ENCODE data around the gene PTCD2. TPM values are rescaled to one million over a fixed set of nuclear protein-coding genes. Genes with fewer than 3 reads are reported as not detected.

PTCD2 gene
- total and polyA plus RNA-seq, 9 of the 15 experiments (the other 6 are each of a cell fraction or from before 2014, with no cell fraction given), result 11.9 to 28.5 (median 18.6) TPM

GRCh38 chr5:72307968-72308852, 12.0 kb upstream of the PTCD2 start (continued):
- TF ChIP-seq TRIM25 (IDR thresholded peaks at IDR 0.05; ENCODE audit: borderline replicate concordance), result no peak
- peak; percentile 93 for TF ChIP-seq EP400 (IDR thresholded peaks at IDR 0.05)
- TF ChIP-seq ZNF143 (CRISPR knock-in tag; IDR thresholded peaks at IDR 0.05), result peak; percentile 60; the same call in 1 of the 2 replicates
- TF ChIP-seq TGIF2 (CRISPR knock-in tag; IDR thresholded peaks at IDR 0.05), result peak; percentile 55
- TF ChIP-seq ASH1L (IDR thresholded peaks at IDR 0.05; ENCODE audit: borderline replicate concordance, low read depth, partially characterized antibody), result peak; percentile 63
- no peak for TF ChIP-seq TCF7L2 (IDR thresholded peaks at IDR 0.05; ENCODE audit: low read depth, low read length)
- TF ChIP-seq CSDE1 (IDR thresholded peaks at IDR 0.05), result no peak; a peak in 1 of 4 replicates
- 0 out of 2 replicates have a peak, but pooled peaks have one; percentile 7 for TF ChIP-seq ZNF24 (IDR thresholded peaks at IDR 0.05)
- peak; percentile 85 for TF ChIP-seq NKRF (IDR thresholded peaks at IDR 0.05; ENCODE audit: borderline replicate concordance)
- TF ChIP-seq PHF8 (IDR thresholded peaks at IDR 0.05; ENCODE audit: borderline replicate concordance, low read length), result peak; percentile 92
- TF ChIP-seq BHLHE40 (IDR thresholded peaks at IDR 0.05; ENCODE audit: low read length), result peak; percentile 45
- no peak for TF ChIP-seq TAF15 (IDR thresholded peaks at IDR 0.05; ENCODE audit: low read depth, low read length)
- peak; percentile 100 for TF ChIP-seq RBFOX2 (IDR thresholded peaks at IDR 0.05; ENCODE audit: low read depth, low read length)
- TF ChIP-seq ZNF76 (CRISPR knock-in tag; IDR thresholded peaks at IDR 0.05; ENCODE audit: borderline replicate concordance), result no peak
- peak; percentile 81 for TF ChIP-seq EGR1 (conservative IDR thresholded peaks at IDR 0.05)
- TF ChIP-seq FOXK1 (CRISPR knock-in tag; IDR thresholded peaks at IDR 0.05; ENCODE audit: borderline replicate concordance), result 0 out of 2 replicates have a peak, but pooled peaks have one; percentile 64
- TF ChIP-seq ZNF174 (CRISPR knock-in tag; IDR thresholded peaks at IDR 0.05), result no peak
- TF ChIP-seq POLR2A (conservative IDR thresholded peaks at IDR 0.05), result peak; percentile 98
- TF ChIP-seq PRPF4 (IDR thresholded peaks at IDR 0.05; ENCODE audit: insufficient read depth, low read depth, low read length, poor library complexity, severe bottlenecking), result peak; percentile 68
- peak; percentile 87 for TF ChIP-seq ZBTB43 (CRISPR knock-in tag; IDR thresholded peaks at IDR 0.05)
- peak; percentile 94 for TF ChIP-seq MYC (IDR thresholded peaks at IDR 0.05; ENCODE audit: low read depth, low read length)
- TF ChIP-seq MYC (CRISPR knock-in tag; IDR thresholded peaks at IDR 0.05; ENCODE audit: borderline replicate concordance, low read depth), result no peak; the same call in 1 of the 2 replicates
- peak; percentile 70 for TF ChIP-seq SAP30 (IDR thresholded peaks at IDR 0.05; ENCODE audit: borderline replicate concordance, insufficient read depth, low read depth, low read length, poor library complexity, severe bottlenecking)
- TF ChIP-seq C11orf30 (IDR thresholded peaks at IDR 0.05; ENCODE audit: low read depth), result 0 out of 2 replicates have a peak, but pooled peaks have one; percentile 27
